ENCODE data around the gene LOXL3. TPM values are rescaled to one million over a fixed set of nuclear protein-coding genes. Genes with fewer than 3 reads are reported as not detected.

The LOXL3 gene
- total and polyA plus RNA-seq, 2 of the 8 experiments (the other 6 are each of a cell fraction or from before 2014, with no cell fraction given), result 22.4 to 27.2 TPM

DNA sequence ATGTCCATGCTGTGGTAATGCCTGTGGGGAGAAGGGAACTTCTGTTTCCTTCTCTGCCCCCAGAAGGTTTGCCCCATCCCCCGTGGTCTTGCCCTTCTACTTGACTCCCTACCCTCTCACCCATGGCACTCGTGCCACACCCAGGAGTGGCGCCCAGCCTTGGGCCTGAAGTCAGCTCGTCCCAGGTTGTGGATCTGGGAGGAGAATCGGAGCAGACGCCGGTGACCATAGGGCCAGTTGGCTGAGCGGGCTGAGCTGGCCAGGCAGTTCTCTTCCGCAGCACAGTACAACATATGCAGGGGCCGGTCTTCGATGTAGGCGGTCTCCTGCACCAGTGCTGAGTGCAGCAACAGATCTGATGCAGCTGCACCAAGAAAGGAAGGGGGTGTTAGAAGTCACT is 19.3 kb downstream of the LOXL3 start:
- no peak overlapping the region for H2AK5ac ChIP-seq (ENCODE audit: low read depth, low read length)
- no peaks in the 10 kb centered on the region for H3K79me2 ChIP-seq (ENCODE audit: control insufficient read depth in 1 of 2, insufficient read depth in 2 of 2, low read length in 2 of 2)
- H3K4me1 ChIP-seq (replicated peaks in 1 of 4; ENCODE audit: control insufficient read depth in 3 of 4, insufficient read depth in 4 of 4, low read length in 3 of 4), result peaks cover 4 to 6% (median 5%) of the 10 kb centered on the region in 4 experiments; a peak in 6 of 7 replicates
- no peaks in the 10 kb centered on the region for H3K9me3 ChIP-seq (ENCODE audit: insufficient read depth in 2 of 2, low read depth in 1 of 2, low read length in 1 of 2)
- no peak overlapping the region for H2BK120ac ChIP-seq (replicated peaks; ENCODE audit: low read depth, low read length)
- H3K9ac ChIP-seq (replicated peaks in 1 of 4; ENCODE audit: extremely low read depth in 1 of 4, low read depth in 3 of 4, low read length in 3 of 4), result no peak overlapping the region
- H4K91ac ChIP-seq (replicated peaks; ENCODE audit: insufficient read length, low read length), result no peak overlapping the region
- H3K27me3 ChIP-seq (replicated peaks in 1 of 4; ENCODE audit: control insufficient read depth in 3 of 4, extremely low read depth in 1 of 4, insufficient read depth in 3 of 4, low read length in 3 of 4), result no peaks in the 10 kb centered on the region; a peak in 1 of 7 replicates
- no peak overlapping the region for H2AFZ ChIP-seq (ENCODE audit: low read length)
- H2BK5ac ChIP-seq (ENCODE audit: low read depth, low read length), result no peak overlapping the region
- H3K23me2 ChIP-seq (ENCODE audit: low read depth, low read length), result peaks cover 4% of the 10 kb centered on the region; the same call in 1 of the 2 replicates
- H3K4ac ChIP-seq (replicated peaks; ENCODE audit: insufficient read length, low read depth, low read length), result no peak overlapping the region
- DNase-seq (ENCODE audit: low read depth in 1 of 2, low spot score in 2 of 2), result no peak
- no peak overlapping the region for H2BK15ac ChIP-seq (ENCODE audit: low read length)
- ChIA-PET CTCF (ENCODE audit: partially characterized antibody) (interaction anchor here (0.9 to 7.0 kb wide), 4 partner anchors 8 to 53 kb away, joined by 3 to 53 read pairs (median 5); no protein-coding TSS in a partner anchor), POLR2A (ENCODE audit: partially characterized antibody) (interaction anchor here (1.1 to 2.3 kb wide), 3 partner anchors 12 to 53 kb away, joined by 3 to 6 read pairs (median 4); partner anchors contain the start of gene LBX2)
- no peak overlapping the region for H2BK20ac ChIP-seq (ENCODE audit: low read length)
- no peak overlapping the region for H3K18ac ChIP-seq (ENCODE audit: extremely low read depth, low read length)
- no peak overlapping the region for H3K14ac ChIP-seq (ENCODE audit: insufficient read length)
- no peak overlapping the region for H3K4me3 ChIP-seq (ENCODE audit: extremely low read depth in 1 of 4, insufficient read depth in 2 of 4, low read depth in 3 of 4, low read length in 4 of 4)
- peaks cover 6 to 8% of the 10 kb centered on the region in 2 experiments for H4K20me1 ChIP-seq (replicated peaks in 1 of 2; ENCODE audit: control insufficient read depth in 1 of 2, insufficient read depth in 2 of 2, low read length in 2 of 2)
- no peak for FAIRE-seq
- H4K8ac ChIP-seq (ENCODE audit: extremely low read depth, insufficient read depth, low read length), result no peak overlapping the region
- peaks cover 2 to 17% (median 10%) of the 10 kb centered on the region in 4 experiments; a peak in 7 of 8 replicates for H3K36me3 ChIP-seq (ENCODE audit: control insufficient read depth in 2 of 4, insufficient read depth in 4 of 4, low read length in 3 of 4)
- no peak overlapping the region for H3K4me2 ChIP-seq (ENCODE audit: insufficient read depth in 1 of 2, low read depth in 2 of 2, low read length in 2 of 2)
- no peak overlapping the region for H4K5ac ChIP-seq (ENCODE audit: insufficient read length, low read depth, low read length)
- no peak overlapping the region for H3K56ac ChIP-seq (replicated peaks; ENCODE audit: insufficient read length, low read depth, low read length)
- 92% methylated on average over 12 of the region's 12 CpGs; no CpG with 5 or more reads in 1 of the 2 experiments for WGBS, 2 experiments (ENCODE audit: extremely low coverage in 1 of 2, insufficient coverage in 1 of 2, insufficient read length in 1 of 2, insufficient replicate concordance in 2 of 2, low coverage in 1 of 2, low lambda C conversion rate in 2 of 2, missing lambda C conversion rate in 1 of 2)
- H3K79me1 ChIP-seq (ENCODE audit: low read depth, low read length), result peaks cover 2% of the 10 kb centered on the region; the same call in 1 of the 2 replicates
- TF ChIP-seq CREB1 (IDR thresholded peaks at IDR 0.05), result no peak
- TF ChIP-seq GTF2F1 (IDR thresholded peaks at IDR 0.05; ENCODE audit: borderline replicate concordance, low read depth, low read length), result no peak
- no peak for TF ChIP-seq CEBPB (IDR thresholded peaks at IDR 0.05; ENCODE audit: low read depth, low read length)
- no peak overlapping the region for H3K27ac ChIP-seq (ENCODE audit: low read depth, low read length)
- H2BK12ac ChIP-seq (ENCODE audit: low read depth, low read length), result no peak overlapping the region
- no peak overlapping the region for H3K23ac ChIP-seq (ENCODE audit: insufficient read length)
